MM.1S (cell line): ENCODE measurements around the gene TNRC6A.

Experiments used
- DNase-seq: peaks from one replicate; pipeline ENCODE4 v3.0.0-alpha.2; 2015
- H2AFZ ChIP-seq: fragments of 300-600 bp; sonication (generic); 2 replicates; pipeline ENCODE4 v1.6.0; 2016; ENCODE audit warnings: antibody characterized with exemption, low read length
- H3F3A ChIP-seq: fragments of 300-600 bp; sonication (generic); 2 replicates; pipeline ENCODE4 v1.6.1; 2016; ENCODE audit warnings: mild to moderate bottlenecking, antibody characterized with exemption, low read length, moderate library complexity, mixed read lengths; ENCODE audit not compliant: insufficient read depth
- H3K27ac ChIP-seq: fragments of 300-600 bp; sonication (generic); 2 replicates; pipeline ENCODE4 v1.5.1; 2016; ENCODE audit warnings: mild to moderate bottlenecking, low read length
- H3K27me3 ChIP-seq: fragments of 300-600 bp; sonication (generic); replicated peaks from 2 replicates; pipeline ENCODE4 v1.6.0; 2016; ENCODE audit warnings: low read length; ENCODE audit not compliant: insufficient read depth
- H3K36me3 ChIP-seq: fragments of 300-600 bp; sonication (generic); replicated peaks from 2 replicates; pipeline ENCODE4 v1.6.1; 2016; ENCODE audit warnings: mild to moderate bottlenecking, low read length, mixed read lengths; ENCODE audit not compliant: insufficient read depth
- H3K4me1 ChIP-seq: fragments of 300-600 bp; sonication (generic); 2 replicates; pipeline ENCODE4 v1.6.1; 2016; ENCODE audit warnings: low read length, mixed read lengths
- H3K4me2 ChIP-seq: fragments of 300-600 bp; sonication (generic); 2 replicates; pipeline ENCODE4 v1.6.0; 2016; ENCODE audit warnings: low read depth, low read length
- H3K4me3 ChIP-seq: fragments of 300-600 bp; sonication (generic); 2 replicates; pipeline ENCODE4 v1.5.1; 2016; ENCODE audit warnings: low read length, mixed read lengths
- H3K79me2 ChIP-seq: fragments of 300-600 bp; sonication (generic); 2 replicates; pipeline ENCODE4 v1.6.1; 2016; ENCODE audit warnings: mixed run types, low read length, mixed read lengths
- H3K9ac ChIP-seq: fragments of 300-600 bp; sonication (generic); 2 replicates; pipeline ENCODE4 v1.6.1; 2016; ENCODE audit warnings: low read length, mixed read lengths
- H3K9me2 ChIP-seq: fragments of 300-600 bp; sonication (generic); replicated peaks from 2 replicates; pipeline ENCODE4 v1.6.1; 2016; ENCODE audit warnings: mild to moderate bottlenecking, low read length, mixed read lengths; ENCODE audit not compliant: insufficient read depth
- H3K9me3 ChIP-seq: fragments of 300-600 bp; sonication (generic); replicated peaks from 2 replicates; pipeline ENCODE4 v1.6.1; 2016; ENCODE audit warnings: mild to moderate bottlenecking, low read length, mixed read lengths; ENCODE audit not compliant: insufficient read depth
- H4K20me1 ChIP-seq: fragments of 300-600 bp; sonication (generic); 2 replicates; pipeline ENCODE4 v1.6.1; 2016; ENCODE audit warnings: mild to moderate bottlenecking, low read length, moderate library complexity, mixed read lengths; ENCODE audit not compliant: insufficient read depth
- EZH2 ChIP-seq: fragments of 300-600 bp; sonication (generic); optimal IDR thresholded peaks from 2 replicates; pipeline ENCODE3; 2017; ENCODE audit warnings: low read depth, mild to moderate bottlenecking, antibody characterized with exemption, low read length, mixed read lengths
- EZH2phosphoT487 ChIP-seq: fragments of 300-600 bp; sonication (generic); IDR thresholded peaks from 2 replicates; pipeline ENCODE4 v1.6.1; 2018; ENCODE audit warnings: antibody characterized with exemption, low read length
- TF ChIP-seq, protein P1 (sequence below): fragments of 300-600 bp; sonication (generic); IDR thresholded peaks from 2 replicates; pipeline ENCODE4 v1.5.1; 2016; ENCODE audit warnings: antibody characterized with exemption, low read length, mixed read lengths

TNRC6A gene

GRCh38 chr16:24815021-24815420, 85.6 kb downstream of the TNRC6A start:
- no peak overlapping the region for H3K27ac ChIP-seq
- no peak for DNase-seq
- H3K4me2 ChIP-seq, result no peak overlapping the region
- H3K27me3 ChIP-seq, result no peaks in the 10 kb centered on the region
- no peaks in the 10 kb centered on the region for H4K20me1 ChIP-seq
- H3K79me2 ChIP-seq, result no peaks in the 10 kb centered on the region
- H3K4me3 ChIP-seq, result no peak overlapping the region
- H3K9me2 ChIP-seq, result no peaks in the 10 kb centered on the region
- TF ChIP-seq, protein P1, sequence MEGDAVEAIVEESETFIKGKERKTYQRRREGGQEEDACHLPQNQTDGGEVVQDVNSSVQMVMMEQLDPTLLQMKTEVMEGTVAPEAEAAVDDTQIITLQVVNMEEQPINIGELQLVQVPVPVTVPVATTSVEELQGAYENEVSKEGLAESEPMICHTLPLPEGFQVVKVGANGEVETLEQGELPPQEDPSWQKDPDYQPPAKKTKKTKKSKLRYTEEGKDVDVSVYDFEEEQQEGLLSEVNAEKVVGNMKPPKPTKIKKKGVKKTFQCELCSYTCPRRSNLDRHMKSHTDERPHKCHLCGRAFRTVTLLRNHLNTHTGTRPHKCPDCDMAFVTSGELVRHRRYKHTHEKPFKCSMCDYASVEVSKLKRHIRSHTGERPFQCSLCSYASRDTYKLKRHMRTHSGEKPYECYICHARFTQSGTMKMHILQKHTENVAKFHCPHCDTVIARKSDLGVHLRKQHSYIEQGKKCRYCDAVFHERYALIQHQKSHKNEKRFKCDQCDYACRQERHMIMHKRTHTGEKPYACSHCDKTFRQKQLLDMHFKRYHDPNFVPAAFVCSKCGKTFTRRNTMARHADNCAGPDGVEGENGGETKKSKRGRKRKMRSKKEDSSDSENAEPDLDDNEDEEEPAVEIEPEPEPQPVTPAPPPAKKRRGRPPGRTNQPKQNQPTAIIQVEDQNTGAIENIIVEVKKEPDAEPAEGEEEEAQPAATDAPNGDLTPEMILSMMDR, result no peak
- TF ChIP-seq EZH2 (no peak), EZH2phosphoT487 (no peak)
- no peaks in the 10 kb centered on the region for H3F3A ChIP-seq
- H3K36me3 ChIP-seq, result peaks cover 18% of the 10 kb centered on the region; the same call in 1 of the 2 replicates
- H3K9ac ChIP-seq, result no peak overlapping the region
- H3K4me1 ChIP-seq, result no peaks in the 10 kb centered on the region
- no peaks in the 10 kb centered on the region for H3K9me3 ChIP-seq
- H2AFZ ChIP-seq, result no peak overlapping the region

GRCh38 chr16:24816688-24817087, 87.2 kb downstream of the TNRC6A start:
- H3K79me2 ChIP-seq, result no peaks in the 10 kb centered on the region
- H2AFZ ChIP-seq, result no peak overlapping the region
- H3K4me2 ChIP-seq, result no peak overlapping the region
- H4K20me1 ChIP-seq, result no peaks in the 10 kb centered on the region
- peaks cover 17% of the 10 kb centered on the region; the same call in 1 of the 2 replicates for H3K36me3 ChIP-seq
- no peaks in the 10 kb centered on the region for H3K9me3 ChIP-seq
- no peak overlapping the region for H3K9ac ChIP-seq
- TF ChIP-seq, protein P1, result no peak
- TF ChIP-seq EZH2, result no peak
- TF ChIP-seq EZH2phosphoT487, result no peak
- no peaks in the 10 kb centered on the region for H3K9me2 ChIP-seq
- DNase-seq, result no peak
- H3K27me3 ChIP-seq, result no peaks in the 10 kb centered on the region
- no peaks in the 10 kb centered on the region for H3K4me1 ChIP-seq
- H3F3A ChIP-seq, result no peaks in the 10 kb centered on the region
- no peak overlapping the region for H3K27ac ChIP-seq
- H3K4me3 ChIP-seq, result no peak overlapping the region

DNA sequence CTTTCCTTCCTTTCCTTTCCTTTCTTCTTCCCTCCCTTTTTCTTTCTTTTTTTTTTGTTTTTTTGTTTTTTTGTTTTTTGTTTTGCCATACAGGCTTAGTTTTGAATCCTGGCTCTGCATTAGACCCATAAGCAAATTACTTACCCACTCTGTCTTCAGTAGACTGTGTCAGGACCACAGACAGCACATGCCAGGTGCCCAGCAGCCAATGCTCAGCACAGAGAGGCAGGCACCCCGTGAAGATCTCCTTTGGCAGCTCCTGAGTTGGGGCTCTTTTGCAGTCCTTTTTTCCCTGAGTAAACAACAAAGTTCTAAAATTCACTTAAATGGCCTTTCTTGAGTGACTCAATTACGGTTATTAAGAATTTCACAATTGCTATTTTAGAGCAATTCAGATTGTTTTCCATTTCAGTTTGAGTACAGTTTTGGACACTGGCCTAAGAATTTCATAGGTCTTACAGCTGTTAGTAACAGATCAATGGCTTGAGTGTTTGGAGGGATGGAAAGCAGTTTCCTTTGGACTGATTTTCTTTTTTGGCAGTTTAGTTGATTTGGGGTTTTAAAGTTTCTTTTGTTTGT, 90.1 kb downstream of the TNRC6A start:
- Histone ChIP-seq H3K27me3 (no peaks in the 10 kb centered on the region), H3K27ac (no peak overlapping the region), H3K4me3 (no peak overlapping the region), H3K79me2 (no peaks in the 10 kb centered on the region), H4K20me1 (no peaks in the 10 kb centered on the region), H3K4me2 (no peak overlapping the region), H3K9ac (no peak overlapping the region), H3K9me2 (no peaks in the 10 kb centered on the region), H3K36me3 (peaks cover 12% of the 10 kb centered on the region; the same call in 1 of the 2 replicates), H2AFZ (no peak overlapping the region), H3K4me1 (no peaks in the 10 kb centered on the region), H3F3A (no peaks in the 10 kb centered on the region), H3K9me3 (no peaks in the 10 kb centered on the region)
- DNase-seq, result no peak
- no peak for TF ChIP-seq EZH2
- TF ChIP-seq EZH2phosphoT487, result no peak
- TF ChIP-seq, protein P1, result no peak
